HUES6 (cell line): ENCODE measurements around the gene FAM181A.

Experiments used
- H3K27ac ChIP-seq: 2 replicates; pipeline ENCODE4 v1.7.0; 2013; ENCODE audit warnings: low read depth, mild to moderate bottlenecking, low read length, inconsistent platforms
- H3K27me3 ChIP-seq: 2 replicates; pipeline ENCODE4 v1.6.1; 2013; ENCODE audit warnings: low read length; ENCODE audit not compliant: control insufficient read depth, insufficient read depth
- H3K36me3 ChIP-seq: 2 replicates; pipeline ENCODE4 v1.6.1; 2013; ENCODE audit warnings: low read length; ENCODE audit not compliant: control insufficient read depth, insufficient read depth
- H3K4me1 ChIP-seq: 2 replicates; pipeline ENCODE4 v1.6.1; 2013; ENCODE audit warnings: low read length; ENCODE audit not compliant: control insufficient read depth, insufficient read depth
- H3K4me3 ChIP-seq: 2 replicates; pipeline ENCODE4 v1.5.1; 2013; ENCODE audit warnings: low read depth, low read length
- H3K9ac ChIP-seq: one replicate; pipeline ENCODE4 v1.6.1; 2013; ENCODE audit warnings: mild to moderate bottlenecking, low read length
- H3K9me3 ChIP-seq: 2 replicates; pipeline ENCODE4 v1.6.1; 2013; ENCODE audit warnings: low read depth, low read length; ENCODE audit not compliant: control insufficient read depth, insufficient read depth

FAM181A gene

DNA sequence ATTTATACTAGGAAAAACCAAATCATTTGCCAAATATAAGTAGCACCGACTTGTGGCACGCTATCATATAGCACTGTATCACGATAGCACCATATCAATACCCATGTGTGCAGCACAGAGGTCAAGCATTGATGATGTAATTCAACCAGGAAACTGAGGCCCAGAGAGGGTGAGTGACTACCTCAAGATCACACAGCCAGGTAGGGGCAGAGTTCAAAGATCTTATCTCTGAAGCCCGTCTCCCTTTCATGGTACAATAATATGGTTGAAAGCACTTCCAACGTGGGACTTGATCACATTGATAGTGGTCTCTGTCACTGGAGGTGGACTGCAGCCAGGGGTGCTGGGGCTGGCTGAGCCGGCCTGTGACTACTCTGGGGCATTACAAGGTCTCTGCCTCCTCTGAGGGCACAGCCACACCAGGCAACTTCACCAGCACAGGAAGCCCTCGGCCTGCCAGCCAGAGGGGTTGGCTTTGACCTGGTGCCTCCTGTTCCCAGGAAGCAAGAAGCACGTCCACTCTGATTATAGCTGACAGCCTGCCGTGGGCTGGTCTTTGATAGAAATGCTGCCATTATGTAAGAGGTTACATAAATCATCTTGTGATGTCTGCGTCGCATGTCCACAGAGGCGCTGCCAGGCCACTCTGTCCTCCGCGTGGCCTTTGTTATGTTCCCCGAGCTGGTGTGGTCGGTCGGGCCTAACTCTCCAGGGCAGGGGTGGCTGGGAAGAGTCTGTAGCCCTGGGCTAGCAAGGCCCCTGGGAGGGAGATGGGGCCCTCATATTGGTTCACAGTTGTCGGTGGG, 5.9 kb upstream of the FAM181A start:
- no peaks in the 10 kb centered on the region for H3K36me3 ChIP-seq
- no peaks in the 10 kb centered on the region for H3K27me3 ChIP-seq
- no peak overlapping the region for H3K27ac ChIP-seq
- H3K4me1 ChIP-seq, result no peaks in the 10 kb centered on the region; the same call in 1 of the 2 replicates
- H3K4me3 ChIP-seq, result no peak overlapping the region
- 0 out of 2 replicates have a peak, but pooled peaks cover 5% of the 10 kb centered on the region for H3K9me3 ChIP-seq
- no peak overlapping the region for H3K9ac ChIP-seq

DNA sequence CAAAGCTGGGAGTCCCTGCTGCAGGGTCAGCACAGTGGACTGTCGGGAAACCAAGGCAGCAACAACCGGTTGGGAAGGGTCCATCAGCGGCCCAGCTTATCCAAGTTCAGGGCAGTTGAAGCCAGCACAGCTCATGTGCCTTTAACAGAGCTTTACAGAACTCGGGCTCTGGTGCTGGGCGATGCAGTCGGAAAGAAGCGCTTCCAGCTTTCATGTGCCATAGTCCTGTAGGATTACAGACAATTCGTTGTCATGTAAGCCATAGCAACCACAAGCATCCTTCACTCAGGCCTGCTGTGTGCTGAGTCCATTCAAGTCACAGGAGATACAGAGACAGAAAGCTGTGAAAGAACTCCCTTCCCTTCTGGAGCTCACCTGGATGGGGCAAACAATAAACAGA, 3.5 kb upstream of the FAM181A start:
- no peak overlapping the region for H3K4me3 ChIP-seq
- H3K36me3 ChIP-seq, result no peaks in the 10 kb centered on the region
- no peak overlapping the region for H3K27ac ChIP-seq
- H3K27me3 ChIP-seq, result no peaks in the 10 kb centered on the region
- H3K9ac ChIP-seq, result no peak overlapping the region
- 0 out of 2 replicates have a peak, but pooled peaks cover 5% of the 10 kb centered on the region for H3K9me3 ChIP-seq
- H3K4me1 ChIP-seq, result no peaks in the 10 kb centered on the region; the same call in 1 of the 2 replicates

DNA sequence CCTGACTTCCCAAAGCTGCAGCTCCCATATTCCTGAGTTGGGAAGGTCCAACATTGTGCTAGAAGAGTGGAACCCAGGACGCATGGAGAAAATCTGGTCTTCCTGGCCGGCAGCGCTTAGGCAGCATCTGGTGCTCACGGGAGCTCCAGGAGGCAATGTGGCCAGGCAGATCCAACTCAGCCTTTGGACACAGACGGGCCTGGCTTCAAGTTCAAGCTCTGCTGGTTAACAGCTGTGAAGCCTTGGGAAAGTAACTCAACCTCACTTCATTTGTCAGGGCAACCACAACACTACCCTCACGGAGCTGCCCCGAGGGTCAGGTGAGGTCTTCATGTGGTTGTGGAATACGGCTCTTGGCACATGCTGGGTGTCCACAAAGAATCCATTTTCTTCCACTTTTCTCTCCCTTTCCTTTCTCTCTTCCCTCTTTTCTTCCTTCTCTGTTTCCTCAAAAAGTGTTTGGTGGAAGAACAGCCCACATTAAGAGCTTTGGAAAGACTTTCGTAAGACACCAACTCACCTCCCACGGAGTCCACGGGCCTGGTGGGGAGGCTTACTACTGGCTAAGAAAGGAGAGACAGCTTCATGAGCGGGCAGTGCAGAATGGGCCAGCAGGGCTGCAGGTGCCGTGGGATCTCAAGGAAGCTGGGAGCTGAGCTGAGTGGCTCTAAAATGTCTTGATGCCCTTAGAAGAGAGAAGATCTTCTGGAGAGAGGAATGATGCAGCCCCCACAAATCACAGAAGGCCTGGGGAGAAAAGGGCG, 2.4 kb upstream of the FAM181A start:
- Histone ChIP-seq H3K4me1 (no peaks in the 10 kb centered on the region; the same call in 1 of the 2 replicates), H3K27ac (no peak overlapping the region), H3K4me3 (no peak overlapping the region)

DNA sequence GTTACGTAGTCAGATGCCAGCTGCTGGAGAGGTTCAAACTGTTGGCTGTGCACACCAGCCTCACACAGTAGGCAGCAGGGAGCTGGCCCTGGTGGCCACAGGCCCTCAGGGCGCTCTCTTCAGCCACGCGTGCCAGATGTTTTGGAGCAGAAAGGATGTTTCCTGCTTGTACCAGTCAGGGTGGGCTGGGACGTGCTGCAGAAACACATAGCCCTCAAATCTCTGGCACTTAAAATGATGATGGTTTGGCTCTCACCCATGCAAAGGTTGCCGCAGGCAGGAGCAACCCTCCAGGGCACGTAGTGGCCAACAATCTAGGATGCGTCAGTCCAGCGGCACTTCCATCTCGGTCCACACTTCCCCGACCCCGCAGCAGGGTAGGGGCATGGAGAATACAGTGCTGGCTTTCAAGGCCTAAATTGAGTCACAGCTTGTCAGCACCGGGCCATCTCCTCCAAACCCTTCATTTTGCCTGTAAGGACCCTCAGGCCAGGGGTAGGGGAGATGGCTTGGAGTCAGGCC, 1.7 kb upstream of the FAM181A start:
- H3K9ac ChIP-seq, result no peak overlapping the region
- H3K27me3 ChIP-seq, result no peaks in the 10 kb centered on the region
- H3K27ac ChIP-seq, result no peak overlapping the region
- H3K36me3 ChIP-seq, result no peaks in the 10 kb centered on the region
- no peaks in the 10 kb centered on the region for H3K9me3 ChIP-seq
- no peaks in the 10 kb centered on the region; the same call in 1 of the 2 replicates for H3K4me1 ChIP-seq
- H3K4me3 ChIP-seq, result no peak overlapping the region

More for the DNA sequence above, 2.4 kb upstream of the FAM181A start:
- Histone ChIP-seq H3K9ac (no peak overlapping the region), H3K36me3 (no peaks in the 10 kb centered on the region), H3K27me3 (no peaks in the 10 kb centered on the region), H3K9me3 (no peaks in the 10 kb centered on the region)

DNA sequence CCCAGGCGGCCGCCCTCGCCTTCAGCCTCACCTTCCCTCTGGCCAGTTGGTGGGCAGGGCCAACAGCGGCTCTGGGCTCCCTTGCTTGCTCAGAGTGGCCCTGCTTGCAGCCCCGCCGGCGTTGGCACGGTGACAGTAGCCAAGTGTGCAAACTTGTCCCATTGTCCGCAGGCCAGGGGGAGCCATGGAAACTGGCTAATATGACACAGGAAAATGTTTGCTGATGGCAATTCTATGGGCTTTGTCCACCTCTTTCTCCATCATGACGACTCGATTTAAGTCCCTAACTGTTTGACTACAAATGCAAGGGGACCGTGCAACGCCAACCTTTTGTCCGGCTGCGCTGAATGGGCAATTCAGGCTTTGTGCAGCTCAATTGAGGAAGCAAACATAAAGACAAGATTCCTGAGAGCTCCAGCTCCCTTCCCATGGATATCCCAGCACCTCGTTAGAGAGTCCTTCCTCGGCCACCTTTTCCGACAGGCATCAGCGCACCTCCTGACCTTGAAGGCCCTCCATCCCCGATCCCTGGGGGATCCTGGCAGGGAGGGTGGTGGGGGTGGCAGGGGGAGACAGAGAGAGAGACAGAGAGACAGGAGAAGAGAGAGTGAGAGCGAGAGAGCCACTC, 785 bp upstream of the FAM181A start:
- Histone ChIP-seq H3K27ac (no peak overlapping the region), H3K4me1 (no peaks in the 10 kb centered on the region; the same call in 1 of the 2 replicates), H3K4me3 (no peak overlapping the region), H3K9me3 (no peaks in the 10 kb centered on the region), H3K9ac (no peak overlapping the region), H3K27me3 (no peaks in the 10 kb centered on the region), H3K36me3 (no peaks in the 10 kb centered on the region)

DNA sequence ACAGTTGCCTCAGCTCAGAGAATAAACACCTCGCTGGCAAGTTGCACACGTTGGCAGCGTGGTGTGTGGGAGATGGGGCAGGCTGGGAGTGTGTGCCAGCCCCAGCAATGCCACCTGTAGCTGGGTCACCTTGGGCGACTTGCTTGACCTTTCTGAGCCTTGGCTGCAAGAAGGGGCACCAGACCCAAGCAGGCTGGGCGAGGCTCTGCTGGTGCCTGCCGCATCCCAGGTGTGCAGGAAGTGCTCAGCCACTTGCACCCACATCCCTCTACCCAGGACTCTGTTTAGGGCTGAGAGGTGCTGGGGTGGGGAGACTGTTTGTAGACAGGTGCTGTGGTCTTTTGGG, 629 bp downstream of the FAM181A start:
- Histone ChIP-seq H3K27me3 (no peaks in the 10 kb centered on the region), H3K4me3 (no peak overlapping the region), H3K9ac (no peak overlapping the region), H3K36me3 (no peaks in the 10 kb centered on the region), H3K27ac (no peak overlapping the region), H3K4me1 (no peaks in the 10 kb centered on the region; the same call in 1 of the 2 replicates), H3K9me3 (no peaks in the 10 kb centered on the region)

DNA sequence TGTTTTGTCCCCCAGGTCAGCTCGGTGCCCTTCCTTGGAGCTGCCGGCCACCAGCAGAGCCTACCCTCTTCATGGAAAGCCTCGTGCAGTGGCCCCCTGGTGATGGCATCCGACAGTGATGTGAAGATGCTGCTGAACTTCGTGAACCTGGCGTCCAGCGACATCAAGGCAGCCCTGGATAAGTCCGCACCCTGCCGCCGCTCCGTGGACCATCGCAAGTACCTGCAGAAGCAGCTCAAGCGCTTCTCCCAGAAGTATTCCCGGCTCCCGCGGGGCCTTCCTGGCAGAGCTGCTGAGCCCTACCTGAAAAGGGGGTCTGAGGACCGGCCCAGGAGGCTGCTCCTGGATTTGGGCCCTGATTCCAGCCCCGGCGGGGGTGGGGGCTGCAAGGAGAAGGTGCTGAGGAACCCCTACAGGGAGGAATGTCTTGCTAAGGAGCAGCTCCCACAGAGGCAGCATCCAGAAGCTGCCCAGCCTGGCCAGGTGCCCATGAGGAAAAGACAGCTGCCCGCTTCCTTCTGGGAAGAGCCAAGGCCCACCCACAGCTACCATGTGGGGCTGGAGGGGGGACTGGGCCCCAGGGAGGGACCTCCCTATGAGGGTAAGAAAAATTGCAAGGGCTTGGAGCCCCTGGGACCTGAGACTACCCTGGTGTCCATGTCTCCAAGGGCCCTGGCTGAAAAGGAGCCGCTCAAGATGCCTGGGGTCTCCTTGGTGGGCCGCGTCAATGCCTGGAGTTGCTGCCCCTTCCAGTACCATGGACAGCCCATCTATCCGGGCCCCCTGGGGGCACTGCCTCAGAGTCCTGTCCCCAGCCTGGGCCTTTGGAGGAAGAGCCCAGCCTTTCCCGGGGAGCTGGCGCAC, 1.3 kb downstream of the FAM181A start:
- Histone ChIP-seq H3K36me3 (no peaks in the 10 kb centered on the region), H3K27ac (no peak overlapping the region), H3K9ac (no peak overlapping the region), H3K27me3 (no peaks in the 10 kb centered on the region), H3K4me1 (no peaks in the 10 kb centered on the region; the same call in 1 of the 2 replicates), H3K9me3 (no peaks in the 10 kb centered on the region), H3K4me3 (no peak overlapping the region)

DNA sequence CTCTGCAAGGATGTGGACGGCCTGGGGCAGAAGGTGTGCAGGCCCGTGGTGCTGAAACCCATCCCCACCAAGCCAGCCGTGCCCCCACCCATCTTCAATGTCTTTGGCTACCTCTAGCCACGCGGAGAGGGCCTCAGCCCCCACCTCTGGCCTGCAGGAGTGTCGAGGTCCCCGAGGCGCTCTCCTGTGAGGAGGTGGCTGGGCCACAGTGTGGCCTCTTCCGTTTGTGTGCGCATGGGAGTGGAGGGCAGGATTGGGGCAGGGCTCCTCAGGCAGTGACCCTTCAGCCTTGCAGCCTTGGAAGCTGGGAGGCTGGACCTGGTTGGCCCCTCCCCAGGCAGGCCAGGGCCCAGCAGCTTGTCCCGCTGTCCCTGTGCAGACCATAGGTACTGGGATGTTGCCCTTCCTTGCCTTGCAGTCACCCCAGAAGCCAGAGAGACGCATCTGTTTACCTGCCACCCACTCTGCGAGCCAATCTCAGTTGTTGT, 1.9 kb downstream of the FAM181A start:
- Histone ChIP-seq H3K9ac (no peak overlapping the region), H3K36me3 (no peaks in the 10 kb centered on the region), H3K27ac (no peak overlapping the region), H3K27me3 (no peaks in the 10 kb centered on the region; the same call in 1 of the 2 replicates), H3K4me1 (no peaks in the 10 kb centered on the region), H3K4me3 (no peak overlapping the region), H3K9me3 (no peaks in the 10 kb centered on the region)

DNA sequence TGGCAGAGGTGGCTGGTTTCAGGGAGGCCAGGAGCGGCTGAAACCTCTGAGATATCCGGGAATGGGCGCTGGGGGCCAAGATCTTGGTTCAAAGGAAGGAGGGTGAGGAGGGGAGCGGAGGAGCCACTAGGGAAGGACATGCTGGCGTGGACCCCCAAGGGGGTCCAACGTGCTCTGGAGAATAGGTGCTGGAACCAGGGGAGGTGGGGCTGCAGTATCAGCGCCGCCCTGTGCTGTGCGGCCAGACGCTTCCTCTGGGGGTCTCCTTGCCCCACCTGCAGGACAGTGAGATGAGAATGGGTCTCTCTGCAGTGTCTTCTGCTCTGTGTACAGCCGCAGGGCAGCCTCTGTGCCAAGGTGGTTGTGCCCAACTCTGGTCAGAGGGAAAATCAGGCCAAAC, 2.5 kb downstream of the FAM181A start:
- no peak overlapping the region for H3K4me3 ChIP-seq
- H3K9me3 ChIP-seq, result no peaks in the 10 kb centered on the region
- H3K27ac ChIP-seq, result no peak overlapping the region
- H3K27me3 ChIP-seq, result no peaks in the 10 kb centered on the region; the same call in 1 of the 2 replicates
- H3K36me3 ChIP-seq, result no peaks in the 10 kb centered on the region
- no peaks in the 10 kb centered on the region for H3K4me1 ChIP-seq
- no peak overlapping the region for H3K9ac ChIP-seq

DNA sequence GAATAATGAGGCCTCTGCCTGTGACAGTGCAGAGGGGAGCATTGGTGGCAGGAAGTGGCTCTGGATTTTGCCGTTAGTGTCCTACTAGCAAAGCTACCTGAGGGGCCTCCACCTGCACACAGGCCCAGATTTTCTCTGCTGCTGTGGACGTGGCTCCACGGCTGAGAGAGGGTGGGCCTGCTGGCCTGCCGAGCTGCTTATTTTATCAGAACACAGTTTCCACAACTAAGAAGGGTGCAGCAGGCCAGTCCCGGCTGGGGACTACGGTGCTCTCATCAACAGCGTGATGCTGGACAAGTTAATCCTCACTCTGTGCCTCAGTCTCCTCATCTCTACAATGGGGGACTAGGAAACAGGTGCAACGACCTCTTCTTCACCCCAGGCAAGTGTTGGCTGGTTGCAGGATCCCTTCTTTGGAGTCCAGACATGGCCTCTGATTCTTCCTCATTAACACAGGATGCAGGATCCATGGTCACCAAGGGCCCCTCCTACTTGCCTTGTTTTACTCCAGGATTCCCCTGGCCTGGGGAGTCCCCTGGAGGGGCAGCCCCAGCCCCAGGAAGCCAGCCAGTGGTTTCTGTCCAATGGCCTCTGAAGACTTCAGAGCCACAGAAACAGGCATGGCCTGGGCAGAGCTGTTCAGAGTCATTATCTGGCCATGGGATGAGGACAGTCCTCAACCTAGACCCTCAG, 3.3 kb downstream of the FAM181A start:
- Histone ChIP-seq H3K36me3 (no peaks in the 10 kb centered on the region), H3K9me3 (no peaks in the 10 kb centered on the region), H3K4me1 (no peaks in the 10 kb centered on the region), H3K27me3 (peaks cover under 1% of the 10 kb centered on the region; the same call in 1 of the 2 replicates), H3K27ac (no peak overlapping the region), H3K4me3 (no peak overlapping the region), H3K9ac (no peak overlapping the region)
